WTC11 (cell line): Measurements from ENCODE around the gene GNG11.

ENCODE experiments used
- JUN ChIP-seq: sonication (generic); formaldehyde crosslinking; IDR thresholded peaks from 2 replicates; pipeline ENCODE4 v1.8.0; 2023; ENCODE audit warnings: mild to moderate bottlenecking, missing genetic modification reagents
- RELA ChIP-seq: sonication (generic); formaldehyde crosslinking; IDR thresholded peaks from 2 replicates; pipeline ENCODE4 v1.8.1; 2022; ENCODE audit warnings: missing genetic modification reagents, mild to moderate bottlenecking, borderline replicate concordance
- SMAD3 ChIP-seq: sonication (generic); formaldehyde crosslinking; IDR thresholded peaks from 2 replicates; pipeline ENCODE4 v1.8.0; 2022; ENCODE audit warnings: missing genetic modification reagents, mild to moderate bottlenecking, borderline replicate concordance
- TEAD4 ChIP-seq: sonication (generic); formaldehyde crosslinking; IDR thresholded peaks from 2 replicates; pipeline ENCODE4 v1.8.0; 2022; ENCODE audit warnings: mild to moderate bottlenecking, missing genetic modification reagents
- TP53 ChIP-seq: sonication (generic); formaldehyde crosslinking; IDR thresholded peaks from 2 replicates; pipeline ENCODE4 v1.8.1; 2023; ENCODE audit warnings: mild to moderate bottlenecking, missing genetic modification reagents
- ZNF232 ChIP-seq: sonication (generic); formaldehyde crosslinking; IDR thresholded peaks from 2 replicates; pipeline ENCODE4 v1.8.0; 2022; ENCODE audit warnings: mild to moderate bottlenecking, missing genetic modification reagents
- ZNF263 ChIP-seq: sonication (generic); formaldehyde crosslinking; IDR thresholded peaks from 2 replicates; pipeline ENCODE4 v1.8.1; 2022; ENCODE audit warnings: low read depth, mild to moderate bottlenecking, moderate library complexity, missing genetic modification reagents
- TF ChIP-seq, protein P1 (sequence below): fragments of 200-600 bp; IDR thresholded peaks from 2 replicates; pipeline ENCODE4 v1.8.0; 2022; ENCODE audit warnings: antibody characterized with exemption
- TF ChIP-seq, protein P2 (sequence below): sonication (generic); formaldehyde crosslinking; IDR thresholded peaks from 2 replicates; pipeline ENCODE4 v1.8.0; 2022; ENCODE audit warnings: missing genetic modification reagents
- TF ChIP-seq, protein P3 (sequence below): sonication (generic); formaldehyde crosslinking; IDR thresholded peaks from 2 replicates; pipeline ENCODE4 v1.8.0; 2022; ENCODE audit warnings: mild to moderate bottlenecking, missing genetic modification reagents
- TF ChIP-seq, protein P4 (sequence below): fragments of 250-450 bp; sonication (Bioruptor Pico); IDR thresholded peaks from 2 replicates; pipeline ENCODE4 v1.9.0; 2021; ENCODE audit warnings: mild to moderate bottlenecking, borderline replicate concordance
- TF ChIP-seq, protein P5 (sequence below): sonication (generic); formaldehyde crosslinking; conservative IDR thresholded peaks from 2 replicates; pipeline ENCODE4 v1.8.1; 2022; ENCODE audit warnings: mild to moderate bottlenecking, missing genetic modification reagents

DNA sequence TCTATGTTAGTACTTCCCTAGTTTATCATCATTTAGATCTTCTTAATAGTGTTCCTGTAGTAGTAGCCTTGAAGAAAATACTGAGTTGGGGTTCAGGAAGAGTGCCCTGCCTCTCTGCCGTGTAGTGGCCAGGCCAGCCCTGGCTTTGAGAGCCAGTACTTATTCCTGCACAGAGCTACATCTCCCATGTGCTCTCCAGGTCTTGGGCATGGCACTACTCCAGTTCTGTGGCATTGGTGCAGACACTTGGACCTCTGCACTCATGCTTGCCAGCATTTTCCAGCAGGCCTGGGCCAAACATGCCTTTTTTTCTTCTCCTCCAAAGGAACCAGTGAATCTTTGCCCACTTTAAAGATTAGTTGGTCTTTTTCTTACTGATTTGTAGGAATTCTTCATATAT is 5.3 kb downstream of the GNG11 start:
- TF ChIP-seq RELA (no peak), SMAD3 (CRISPR knock-in tag) (no peak), TEAD4 (CRISPR knock-in tag) (no peak), TP53 (CRISPR knock-in tag) (no peak), ZNF263 (no peak), JUN (CRISPR knock-in tag) (no peak), ZNF232 (CRISPR knock-in tag) (no peak)
- TF ChIP-seq, protein P1, sequence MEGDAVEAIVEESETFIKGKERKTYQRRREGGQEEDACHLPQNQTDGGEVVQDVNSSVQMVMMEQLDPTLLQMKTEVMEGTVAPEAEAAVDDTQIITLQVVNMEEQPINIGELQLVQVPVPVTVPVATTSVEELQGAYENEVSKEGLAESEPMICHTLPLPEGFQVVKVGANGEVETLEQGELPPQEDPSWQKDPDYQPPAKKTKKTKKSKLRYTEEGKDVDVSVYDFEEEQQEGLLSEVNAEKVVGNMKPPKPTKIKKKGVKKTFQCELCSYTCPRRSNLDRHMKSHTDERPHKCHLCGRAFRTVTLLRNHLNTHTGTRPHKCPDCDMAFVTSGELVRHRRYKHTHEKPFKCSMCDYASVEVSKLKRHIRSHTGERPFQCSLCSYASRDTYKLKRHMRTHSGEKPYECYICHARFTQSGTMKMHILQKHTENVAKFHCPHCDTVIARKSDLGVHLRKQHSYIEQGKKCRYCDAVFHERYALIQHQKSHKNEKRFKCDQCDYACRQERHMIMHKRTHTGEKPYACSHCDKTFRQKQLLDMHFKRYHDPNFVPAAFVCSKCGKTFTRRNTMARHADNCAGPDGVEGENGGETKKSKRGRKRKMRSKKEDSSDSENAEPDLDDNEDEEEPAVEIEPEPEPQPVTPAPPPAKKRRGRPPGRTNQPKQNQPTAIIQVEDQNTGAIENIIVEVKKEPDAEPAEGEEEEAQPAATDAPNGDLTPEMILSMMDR: no peak
- TF ChIP-seq, protein P2, sequence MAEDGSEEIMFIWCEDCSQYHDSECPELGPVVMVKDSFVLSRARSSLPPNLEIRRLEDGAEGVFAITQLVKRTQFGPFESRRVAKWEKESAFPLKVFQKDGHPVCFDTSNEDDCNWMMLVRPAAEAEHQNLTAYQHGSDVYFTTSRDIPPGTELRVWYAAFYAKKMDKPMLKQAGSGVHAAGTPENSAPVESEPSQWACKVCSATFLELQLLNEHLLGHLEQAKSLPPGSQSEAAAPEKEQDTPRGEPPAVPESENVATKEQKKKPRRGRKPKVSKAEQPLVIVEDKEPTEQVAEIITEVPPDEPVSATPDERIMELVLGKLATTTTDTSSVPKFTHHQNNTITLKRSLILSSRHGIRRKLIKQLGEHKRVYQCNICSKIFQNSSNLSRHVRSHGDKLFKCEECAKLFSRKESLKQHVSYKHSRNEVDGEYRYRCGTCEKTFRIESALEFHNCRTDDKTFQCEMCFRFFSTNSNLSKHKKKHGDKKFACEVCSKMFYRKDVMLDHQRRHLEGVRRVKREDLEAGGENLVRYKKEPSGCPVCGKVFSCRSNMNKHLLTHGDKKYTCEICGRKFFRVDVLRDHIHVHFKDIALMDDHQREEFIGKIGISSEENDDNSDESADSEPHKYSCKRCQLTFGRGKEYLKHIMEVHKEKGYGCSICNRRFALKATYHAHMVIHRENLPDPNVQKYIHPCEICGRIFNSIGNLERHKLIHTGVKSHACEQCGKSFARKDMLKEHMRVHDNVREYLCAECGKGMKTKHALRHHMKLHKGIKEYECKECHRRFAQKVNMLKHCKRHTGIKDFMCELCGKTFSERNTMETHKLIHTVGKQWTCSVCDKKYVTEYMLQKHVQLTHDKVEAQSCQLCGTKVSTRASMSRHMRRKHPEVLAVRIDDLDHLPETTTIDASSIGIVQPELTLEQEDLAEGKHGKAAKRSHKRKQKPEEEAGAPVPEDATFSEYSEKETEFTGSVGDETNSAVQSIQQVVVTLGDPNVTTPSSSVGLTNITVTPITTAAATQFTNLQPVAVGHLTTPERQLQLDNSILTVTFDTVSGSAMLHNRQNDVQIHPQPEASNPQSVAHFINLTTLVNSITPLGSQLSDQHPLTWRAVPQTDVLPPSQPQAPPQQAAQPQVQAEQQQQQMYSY: no peak
- TF ChIP-seq, protein P3, sequence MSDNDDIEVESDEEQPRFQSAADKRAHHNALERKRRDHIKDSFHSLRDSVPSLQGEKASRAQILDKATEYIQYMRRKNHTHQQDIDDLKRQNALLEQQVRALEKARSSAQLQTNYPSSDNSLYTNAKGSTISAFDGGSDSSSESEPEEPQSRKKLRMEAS (CRISPR knock-in tag): no peak
- TF ChIP-seq, protein P4, sequence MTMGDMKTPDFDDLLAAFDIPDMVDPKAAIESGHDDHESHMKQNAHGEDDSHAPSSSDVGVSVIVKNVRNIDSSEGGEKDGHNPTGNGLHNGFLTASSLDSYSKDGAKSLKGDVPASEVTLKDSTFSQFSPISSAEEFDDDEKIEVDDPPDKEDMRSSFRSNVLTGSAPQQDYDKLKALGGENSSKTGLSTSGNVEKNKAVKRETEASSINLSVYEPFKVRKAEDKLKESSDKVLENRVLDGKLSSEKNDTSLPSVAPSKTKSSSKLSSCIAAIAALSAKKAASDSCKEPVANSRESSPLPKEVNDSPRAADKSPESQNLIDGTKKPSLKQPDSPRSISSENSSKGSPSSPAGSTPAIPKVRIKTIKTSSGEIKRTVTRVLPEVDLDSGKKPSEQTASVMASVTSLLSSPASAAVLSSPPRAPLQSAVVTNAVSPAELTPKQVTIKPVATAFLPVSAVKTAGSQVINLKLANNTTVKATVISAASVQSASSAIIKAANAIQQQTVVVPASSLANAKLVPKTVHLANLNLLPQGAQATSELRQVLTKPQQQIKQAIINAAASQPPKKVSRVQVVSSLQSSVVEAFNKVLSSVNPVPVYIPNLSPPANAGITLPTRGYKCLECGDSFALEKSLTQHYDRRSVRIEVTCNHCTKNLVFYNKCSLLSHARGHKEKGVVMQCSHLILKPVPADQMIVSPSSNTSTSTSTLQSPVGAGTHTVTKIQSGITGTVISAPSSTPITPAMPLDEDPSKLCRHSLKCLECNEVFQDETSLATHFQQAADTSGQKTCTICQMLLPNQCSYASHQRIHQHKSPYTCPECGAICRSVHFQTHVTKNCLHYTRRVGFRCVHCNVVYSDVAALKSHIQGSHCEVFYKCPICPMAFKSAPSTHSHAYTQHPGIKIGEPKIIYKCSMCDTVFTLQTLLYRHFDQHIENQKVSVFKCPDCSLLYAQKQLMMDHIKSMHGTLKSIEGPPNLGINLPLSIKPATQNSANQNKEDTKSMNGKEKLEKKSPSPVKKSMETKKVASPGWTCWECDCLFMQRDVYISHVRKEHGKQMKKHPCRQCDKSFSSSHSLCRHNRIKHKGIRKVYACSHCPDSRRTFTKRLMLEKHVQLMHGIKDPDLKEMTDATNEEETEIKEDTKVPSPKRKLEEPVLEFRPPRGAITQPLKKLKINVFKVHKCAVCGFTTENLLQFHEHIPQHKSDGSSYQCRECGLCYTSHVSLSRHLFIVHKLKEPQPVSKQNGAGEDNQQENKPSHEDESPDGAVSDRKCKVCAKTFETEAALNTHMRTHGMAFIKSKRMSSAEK (CRISPR knock-in tag): no peak
- TF ChIP-seq, protein P5, sequence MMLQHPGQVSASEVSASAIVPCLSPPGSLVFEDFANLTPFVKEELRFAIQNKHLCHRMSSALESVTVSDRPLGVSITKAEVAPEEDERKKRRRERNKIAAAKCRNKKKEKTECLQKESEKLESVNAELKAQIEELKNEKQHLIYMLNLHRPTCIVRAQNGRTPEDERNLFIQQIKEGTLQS (CRISPR knock-in tag): no peak
